ENCODE data around the gene TBC1D30. TPM values are rescaled to one million over a fixed set of nuclear protein-coding genes. Genes with fewer than 3 reads are reported as not detected.

TBC1D30 gene
- total RNA-seq, 1 donor from 2014 or later, result 14.8 TPM

DNA sequence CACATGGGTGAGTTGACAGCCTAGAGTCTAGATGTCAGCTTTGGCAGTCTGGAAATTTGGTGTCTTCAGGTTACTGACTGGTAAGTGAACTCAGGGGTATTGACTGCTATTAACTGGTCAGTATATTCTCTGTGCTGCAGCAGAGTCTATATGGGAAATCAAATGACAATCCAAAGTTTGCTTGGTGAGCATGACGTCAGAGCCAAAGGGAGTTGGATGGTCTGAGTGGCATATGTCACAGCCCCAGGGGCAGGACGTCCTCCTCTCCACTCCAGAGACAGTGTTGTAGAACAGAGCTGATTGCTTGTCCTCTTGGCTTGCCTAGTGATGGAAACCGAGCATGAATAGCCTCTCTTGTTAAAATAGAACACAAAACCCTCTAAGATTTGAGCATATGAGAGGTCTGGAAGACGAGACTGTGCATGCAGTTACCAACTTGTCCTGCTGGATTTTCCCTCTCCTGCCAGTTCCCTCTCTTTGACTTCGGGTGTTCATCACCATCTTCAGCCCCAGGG lies 3.3 kb upstream of the TBC1D30 start:
- no peak for TF ChIP-seq CTCF (IDR thresholded peaks at IDR 0.05)
- peaks cover 25% of the 10 kb centered on the region for H3K27me3 ChIP-seq
- peaks cover 23% of the 10 kb centered on the region for H3K4me1 ChIP-seq
- no peaks in the 10 kb centered on the region for H3K36me3 ChIP-seq
- H3K4me3 ChIP-seq, result no peak overlapping the region
- no peak for DNase-seq
- no peaks in the 10 kb centered on the region for H3K9me3 ChIP-seq
- no peak overlapping the region for H3K27ac ChIP-seq
- intact Hi-C loops (cut with DNase I), result no loop called here
- ATAC-seq, result no peak

GRCh38 chr12:64824130-64824499 lies 332 bp upstream of the TBC1D30 start:
- no peak for TF ChIP-seq CTCF (IDR thresholded peaks at IDR 0.05)
- H3K27ac ChIP-seq, result no peak overlapping the region
- no peak for ATAC-seq
- peak overlapping the region; percentile 46 for H3K4me3 ChIP-seq
- H3K27me3 ChIP-seq, result peaks cover 47% of the 10 kb centered on the region
- intact Hi-C loops (cut with DNase I), result no loop called here
- no peaks in the 10 kb centered on the region for H3K36me3 ChIP-seq
- H3K4me1 ChIP-seq, result peaks cover 28% of the 10 kb centered on the region
- H3K9me3 ChIP-seq, result no peaks in the 10 kb centered on the region
- DNase-seq, result no peak

GRCh38 chr12:64825143-64826021 lies 935 bp downstream of the TBC1D30 start:
- DNase-seq, result peak; percentile 67
- Histone ChIP-seq H3K4me3 (peak overlapping the region; percentile 46), H3K27ac (no peak overlapping the region), H3K4me1 (peaks cover 28% of the 10 kb centered on the region), H3K9me3 (no peaks in the 10 kb centered on the region), H3K36me3 (no peaks in the 10 kb centered on the region), H3K27me3 (peaks cover 47% of the 10 kb centered on the region)
- no peak for TF ChIP-seq CTCF (IDR thresholded peaks at IDR 0.05)
- peak; percentile 60 for ATAC-seq
- intact Hi-C loops (cut with DNase I), result no loop called here

GRCh38 chr12:64826234-64826633 lies 1.8 kb downstream of the TBC1D30 start:
- intact Hi-C loops (cut with DNase I), result no loop called here
- H3K9me3 ChIP-seq, result no peaks in the 10 kb centered on the region
- no peak overlapping the region for H3K4me3 ChIP-seq
- peaks cover 47% of the 10 kb centered on the region for H3K27me3 ChIP-seq
- H3K36me3 ChIP-seq, result no peaks in the 10 kb centered on the region
- no peak for TF ChIP-seq CTCF (IDR thresholded peaks at IDR 0.05)
- ATAC-seq, result peak; percentile 60
- peaks cover 28% of the 10 kb centered on the region for H3K4me1 ChIP-seq
- peak; percentile 74 for DNase-seq
- H3K27ac ChIP-seq, result no peak overlapping the region

DNA sequence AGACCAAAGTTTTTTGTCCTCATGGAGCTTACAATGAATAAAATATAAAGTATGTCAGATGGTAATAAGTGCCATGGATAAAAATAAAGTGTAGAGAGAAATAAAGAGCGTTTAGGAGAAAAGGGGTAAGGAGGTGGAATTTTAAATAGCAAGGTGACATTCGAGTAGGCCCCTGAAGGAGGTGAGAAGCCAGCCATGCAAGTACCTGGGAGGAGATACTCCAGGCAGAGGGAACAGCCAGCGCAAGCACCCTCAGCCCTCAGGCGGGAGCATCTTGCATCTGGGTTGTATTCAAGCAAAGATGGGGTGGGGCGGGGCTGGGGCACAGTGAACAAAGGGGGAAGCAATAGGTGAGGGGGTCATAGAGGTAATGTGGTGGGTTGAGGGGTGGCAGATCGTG lies 4.3 kb downstream of the TBC1D30 start:
- Histone ChIP-seq H3K27ac (no peak overlapping the region), H3K27me3 (peaks cover 43% of the 10 kb centered on the region), H3K4me3 (no peak overlapping the region), H3K9me3 (no peaks in the 10 kb centered on the region), H3K4me1 (peaks cover 28% of the 10 kb centered on the region), H3K36me3 (no peaks in the 10 kb centered on the region)
- no peak for TF ChIP-seq CTCF (IDR thresholded peaks at IDR 0.05)
- DNase-seq (no peak), ATAC-seq (no peak)
- intact Hi-C loops (cut with DNase I), result no loop called here
